ENCODE measurements around the gene IL18BP.

- TF ChIP-seq EZH2 (IDR thresholded peaks at IDR 0.05) (no peak), POLR2AphosphoS5 (IDR thresholded peaks at IDR 0.05; ENCODE audit: borderline replicate concordance, low read depth, low read length) (no peak)
Observed at GRCh38 chr11:71988050-71988449, 10.7 kb upstream of the IL18BP start.

Measured in SK-N-MC (cell line).